HG03432 (cell line): ENCODE results near the gene GPHB5.
"Not testable (repeated sequence)": the region's sequence is repeated elsewhere in the genome, so short reads cannot be mapped to it uniquely, and the experiment has no call there.

ENCODE experiments used
- ATAC-seq: cut with Tn5 transposase; IDR thresholded peaks from one replicate; pipeline ENCODE4 v1.9.1; 2021; ENCODE audit warnings: mild to moderate bottlenecking, moderate library complexity; ENCODE audit not compliant: unreplicated experiment

The GPHB5 gene

GRCh38 chr14:63318835-63319234 is at the start of gene GPHB5:
Gene GPHB5, minus strand, starts transcription at chr14:63318935. Its CDS starts 1,086 bp downstream, at chr14:63317849.
- no peak for ATAC-seq

- no peak for ATAC-seq
Observed at GRCh38 chr14:63367742-63368364, 49.1 kb upstream of the GPHB5 start.

- ATAC-seq, result no peak
Observed at GRCh38 chr14:63362389-63362819, 43.7 kb upstream of the GPHB5 start.

GRCh38 chr14:63361790-63362189 is 43.1 kb upstream of the GPHB5 start:
- no peak for ATAC-seq

GRCh38 chr14:63357841-63358240 is 39.1 kb upstream of the GPHB5 start:
- ATAC-seq, result no peak

- no peak for ATAC-seq
Observed at GRCh38 chr14:63345826-63346225, 27.1 kb upstream of the GPHB5 start.

GRCh38 chr14:63344336-63344735 is 25.6 kb upstream of the GPHB5 start:
- no peak for ATAC-seq

GRCh38 chr14:63343878-63344277 is 25.1 kb upstream of the GPHB5 start:
- ATAC-seq, result no peak

GRCh38 chr14:63342371-63342770 is 23.6 kb upstream of the GPHB5 start:
- ATAC-seq, result no peak

- ATAC-seq, result no peak
Observed at GRCh38 chr14:63328787-63329737, 10.3 kb upstream of the GPHB5 start.

- ATAC-seq, result no peak
Observed at GRCh38 chr14:63326840-63327239, 8.1 kb upstream of the GPHB5 start.

- no peak for ATAC-seq
Observed at GRCh38 chr14:63322897-63323573, 4.3 kb upstream of the GPHB5 start.

GRCh38 chr14:63322472-63322871 is 3.7 kb upstream of the GPHB5 start:
- ATAC-seq, result no peak

GRCh38 chr14:63308723-63309317 is 9.9 kb downstream of the GPHB5 start:
- no peak for ATAC-seq

- not testable (repeated sequence) for ATAC-seq
Observed at GRCh38 chr14:63304429-63304828, 14.3 kb downstream of the GPHB5 start.

- no peak for ATAC-seq
Observed at GRCh38 chr14:63301891-63302534, 16.7 kb downstream of the GPHB5 start.

- ATAC-seq, result no peak
Observed at GRCh38 chr14:63300854-63301253, 17.9 kb downstream of the GPHB5 start.

- ATAC-seq, result no peak
Observed at GRCh38 chr14:63299351-63300110, 19.2 kb downstream of the GPHB5 start.

- ATAC-seq, result no peak
Observed at GRCh38 chr14:63297372-63298063, 21.2 kb downstream of the GPHB5 start.
